Mucosa of rectum (tissue), 2 donors: ENCODE data around the gene RASA3.

Experiments
- H3K27ac ChIP-seq, 2 donors: one replicate each; pipeline ENCODE4 v1.7.0; 2013; ENCODE audit warnings: inconsistent platforms in 2 of 2, low read depth in 2 of 2, low read length in 2 of 2
- H3K27me3 ChIP-seq, 2 donors: one replicate each; pipeline ENCODE4 v1.7.0; 2013; ENCODE audit warnings: low read length in 2 of 2; ENCODE audit not compliant: control insufficient read depth in 2 of 2, insufficient read depth in 2 of 2
- H3K36me3 ChIP-seq, 2 donors: one replicate each; pipeline ENCODE4 v1.7.0; 2013; ENCODE audit warnings: low read length in 2 of 2; ENCODE audit not compliant: control insufficient read depth in 2 of 2, insufficient read depth in 2 of 2
- H3K4me1 ChIP-seq, 2 donors: one replicate each; pipeline ENCODE4 v1.7.0; 2013; ENCODE audit warnings: low read length in 2 of 2, mild to moderate bottlenecking in 1 of 2; ENCODE audit not compliant: control insufficient read depth in 2 of 2, insufficient read depth in 2 of 2
- H3K4me3 ChIP-seq, 2 donors: one replicate each; pipeline ENCODE4 v1.7.0; 2013; ENCODE audit warnings: low read length in 2 of 2
- H3K9ac ChIP-seq, 2 donors: one replicate each; pipeline ENCODE4 v1.7.0; 2013; ENCODE audit warnings: low read length in 2 of 2, low read depth in 1 of 2, mild to moderate bottlenecking in 1 of 2
- H3K9me3 ChIP-seq, 2 donors: one replicate each; pipeline ENCODE4 v1.7.0; 2013; ENCODE audit warnings: low read length in 2 of 2; ENCODE audit not compliant: control insufficient read depth in 2 of 2
- donor health status: healthy.
- donor health status: Normal muscosa, but diverticular disease.

RASA3 gene

GRCh38 chr13:114034481-114034891 lies 97.9 kb downstream of the RASA3 start:
- Histone ChIP-seq H3K9me3 (no peaks in the 10 kb centered on the region), H3K27ac (no peak overlapping the region), H3K9ac (no peak overlapping the region), H3K4me3 (no peak overlapping the region), H3K36me3 (peaks cover 0 to 7% of the 10 kb centered on the region in 2 donors), H3K27me3 (no peaks in the 10 kb centered on the region), H3K4me1 (no peaks in the 10 kb centered on the region)

DNA sequence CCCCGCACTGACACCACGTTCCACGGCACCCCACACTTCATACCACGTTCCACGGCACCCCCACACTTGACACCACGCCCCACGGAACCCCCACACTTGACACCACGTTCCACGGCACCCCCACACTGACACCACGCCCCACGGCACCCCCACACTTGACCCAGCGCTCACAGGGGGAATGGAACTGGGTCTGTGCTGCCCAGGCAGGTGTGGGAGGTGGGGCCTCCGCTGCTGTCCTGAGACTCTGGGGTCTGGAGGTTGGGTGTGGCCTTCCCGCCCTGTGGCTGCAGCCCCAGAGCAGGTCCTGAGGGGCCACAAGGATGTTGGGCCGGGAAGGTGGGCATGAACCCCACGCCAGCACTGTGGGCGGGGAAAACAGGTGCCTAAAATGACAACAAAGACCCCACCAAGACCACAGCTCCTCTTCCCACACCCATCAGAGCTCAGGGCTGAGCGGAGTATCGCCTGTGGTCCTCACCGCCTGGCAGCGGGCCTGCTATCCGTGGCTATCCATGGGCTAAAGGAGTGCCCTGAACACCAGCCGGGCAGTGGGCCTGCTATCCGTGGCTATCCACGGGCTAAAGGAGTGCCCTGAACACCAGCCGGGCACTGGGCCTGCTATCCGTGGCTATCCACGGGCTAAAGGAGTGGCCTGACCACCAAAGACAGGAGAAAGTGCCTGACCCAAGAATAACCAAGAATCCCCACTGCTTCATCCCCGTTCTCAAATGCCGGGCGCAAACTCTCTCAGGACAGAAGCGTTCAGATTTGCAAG lies 98.7 kb downstream of the RASA3 start:
- Histone ChIP-seq H3K9me3 (no peaks in the 10 kb centered on the region), H3K9ac (no peak overlapping the region), H3K4me1 (no peaks in the 10 kb centered on the region), H3K4me3 (no peak overlapping the region), H3K27ac (no peak overlapping the region), H3K27me3 (no peaks in the 10 kb centered on the region), H3K36me3 (peaks cover 0 to 7% of the 10 kb centered on the region in 2 donors)

DNA sequence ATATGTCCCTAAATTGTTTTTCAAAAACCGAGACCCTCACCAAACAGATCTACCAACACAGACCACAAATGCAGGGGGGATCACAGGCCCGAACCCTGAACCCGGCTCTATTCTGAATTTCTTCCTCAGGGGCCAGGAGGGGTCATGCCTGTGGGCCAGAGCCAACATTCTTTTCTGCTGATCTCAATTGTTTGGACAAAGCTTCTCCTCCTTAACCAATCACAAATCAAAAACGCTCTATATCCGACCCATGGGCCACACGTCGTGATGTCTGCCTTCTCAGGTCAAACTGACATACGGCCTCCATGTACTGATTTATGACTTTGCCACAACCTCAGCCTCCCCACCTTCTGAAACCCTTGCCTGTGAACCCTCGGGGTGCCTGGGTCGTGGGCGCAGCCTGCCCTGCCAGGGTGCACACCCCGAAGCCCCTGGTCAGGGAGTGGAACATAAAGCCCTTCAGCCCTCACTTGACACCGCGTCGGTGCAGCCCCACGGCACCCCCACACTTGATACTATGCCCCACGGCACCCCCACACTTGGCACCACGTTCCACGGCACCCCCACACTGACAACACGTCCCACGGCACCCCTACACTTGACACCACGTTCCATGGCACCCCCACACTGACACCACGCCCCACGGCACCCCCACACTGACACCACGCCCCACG lies 100.2 kb downstream of the RASA3 start:
- no peaks in the 10 kb centered on the region for H3K27me3 ChIP-seq
- no peak overlapping the region for H3K27ac ChIP-seq
- H3K9ac ChIP-seq: no peak overlapping the region
- H3K4me3 ChIP-seq: no peak overlapping the region
- H3K36me3 ChIP-seq: peaks cover 0 to 7% of the 10 kb centered on the region in 2 donors
- H3K4me1 ChIP-seq: peaks cover 5 to 7% of the 10 kb centered on the region in 2 donors
- no peaks in the 10 kb centered on the region for H3K9me3 ChIP-seq

- Histone ChIP-seq H3K36me3 (peaks cover 0 to 7% of the 10 kb centered on the region in 2 donors), H3K4me3 (no peak overlapping the region), H3K27me3 (no peaks in the 10 kb centered on the region), H3K4me1 (peaks cover 7 to 11% of the 10 kb centered on the region in 2 donors), H3K9ac (no peak overlapping the region), H3K27ac (no peak overlapping the region), H3K9me3 (no peaks in the 10 kb centered on the region)
Measured at GRCh38 chr13:114031631-114032030, 100.8 kb downstream of the RASA3 start.

- Histone ChIP-seq H3K27ac (no peak overlapping the region), H3K9me3 (no peaks in the 10 kb centered on the region), H3K4me1 (peaks cover 14% of the 10 kb centered on the region in 2 donors), H3K27me3 (no peaks in the 10 kb centered on the region), H3K9ac (no peak overlapping the region), H3K36me3 (peaks cover 0 to 7% of the 10 kb centered on the region in 2 donors), H3K4me3 (no peak overlapping the region)
Measured at GRCh38 chr13:114030666-114031610, 101.5 kb downstream of the RASA3 start.

GRCh38 chr13:114029866-114030625 lies 102.4 kb downstream of the RASA3 start:
- Histone ChIP-seq H3K9me3 (no peaks in the 10 kb centered on the region), H3K4me1 (peaks cover 14 to 20% of the 10 kb centered on the region in 2 donors), H3K27me3 (no peaks in the 10 kb centered on the region), H3K36me3 (peaks cover 0 to 6% of the 10 kb centered on the region in 2 donors), H3K27ac (no peak overlapping the region), H3K9ac (no peak overlapping the region), H3K4me3 (no peak overlapping the region)

DNA sequence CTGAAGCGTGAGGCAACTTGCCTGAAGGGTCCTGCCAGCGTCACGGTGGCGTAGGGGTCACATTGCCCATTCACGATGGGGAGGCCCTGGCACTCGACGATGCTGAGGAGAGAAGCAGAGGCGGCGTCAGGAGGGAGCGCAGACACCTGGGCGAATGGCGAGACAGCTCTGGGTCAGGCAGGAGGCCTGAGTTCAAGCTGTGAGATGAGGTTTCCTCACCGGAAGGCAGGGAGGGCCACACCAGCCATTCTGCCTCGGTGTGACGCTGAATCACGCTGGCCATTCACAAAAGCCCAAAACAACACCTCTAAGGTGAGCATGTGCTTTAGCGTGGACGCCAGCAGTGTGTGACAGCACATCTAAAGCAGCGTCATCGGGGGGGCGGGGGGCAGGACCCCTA lies 104.6 kb downstream of the RASA3 start:
- H3K27me3 ChIP-seq: no peaks in the 10 kb centered on the region
- H3K9ac ChIP-seq: peak overlapping the region in 1 of 2 donors; percentile 9
- H3K27ac ChIP-seq: peak overlapping the region; percentile 29 to 31
- no peak overlapping the region for H3K4me3 ChIP-seq
- no peaks in the 10 kb centered on the region for H3K9me3 ChIP-seq
- peaks cover 14 to 20% of the 10 kb centered on the region in 2 donors for H3K4me1 ChIP-seq
- H3K36me3 ChIP-seq: peaks cover 0 to 9% of the 10 kb centered on the region in 2 donors

DNA sequence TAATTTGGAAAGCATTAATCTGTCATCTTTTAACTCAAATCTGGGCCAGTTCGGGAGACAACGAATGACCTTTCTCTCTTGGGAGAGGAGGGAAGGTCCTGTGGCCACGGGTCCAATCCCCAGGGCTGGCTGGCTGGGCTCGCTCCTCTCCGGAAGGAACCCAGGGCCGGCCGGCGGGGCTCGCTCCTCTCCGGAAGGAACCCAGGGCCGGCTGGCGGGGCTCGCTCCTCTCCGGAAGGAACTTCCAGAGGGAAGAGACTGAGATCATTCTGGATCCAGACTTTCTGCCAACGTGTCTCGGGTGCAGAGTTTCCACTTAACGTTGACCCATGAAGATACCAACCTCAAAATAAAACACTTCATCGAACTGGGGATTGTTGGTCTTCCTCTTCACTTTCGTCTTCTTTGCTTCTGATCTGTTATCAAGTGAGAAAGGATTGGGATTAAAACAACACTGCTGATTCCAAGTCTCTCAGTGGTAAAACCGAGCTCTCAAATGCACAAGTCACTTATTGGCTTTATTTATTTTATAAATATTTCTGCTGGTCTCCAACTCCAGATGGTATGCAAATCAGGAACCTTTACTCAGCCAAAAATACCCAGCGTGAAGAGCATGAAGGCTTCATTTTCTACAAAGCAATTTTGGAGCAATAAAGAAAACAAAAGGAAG lies 105.2 kb downstream of the RASA3 start:
- H3K36me3 ChIP-seq: peaks cover 0 to 13% of the 10 kb centered on the region in 2 donors
- no peaks in the 10 kb centered on the region for H3K9me3 ChIP-seq
- peak overlapping the region in 1 of 2 donors; percentile 9 for H3K9ac ChIP-seq
- H3K27me3 ChIP-seq: no peaks in the 10 kb centered on the region
- peaks cover 14 to 20% of the 10 kb centered on the region in 2 donors for H3K4me1 ChIP-seq
- peak overlapping the region; percentile 31 to 61 for H3K27ac ChIP-seq
- peak overlapping the region in 1 of 2 donors; percentile 23 for H3K4me3 ChIP-seq

- H3K4me3 ChIP-seq: peak overlapping the region in 1 of 2 donors; percentile 23
- peak overlapping the region; percentile 31 to 61 for H3K27ac ChIP-seq
- H3K9me3 ChIP-seq: no peaks in the 10 kb centered on the region
- H3K4me1 ChIP-seq: peaks cover 14 to 20% of the 10 kb centered on the region in 2 donors
- H3K27me3 ChIP-seq: no peaks in the 10 kb centered on the region
- H3K36me3 ChIP-seq: peaks cover 0 to 13% of the 10 kb centered on the region in 2 donors
- H3K9ac ChIP-seq: no peak overlapping the region
Measured at GRCh38 chr13:114026481-114026880, 105.9 kb downstream of the RASA3 start.
